ENCODE results near the gene TNFSF8. TPM values are rescaled to one million over a fixed set of nuclear protein-coding genes. Genes with fewer than 3 reads are reported as not detected.

The TNFSF8 gene
- total RNA-seq, 2 donors from 2014 or later = 0.88 to 0.91 TPM

DNA sequence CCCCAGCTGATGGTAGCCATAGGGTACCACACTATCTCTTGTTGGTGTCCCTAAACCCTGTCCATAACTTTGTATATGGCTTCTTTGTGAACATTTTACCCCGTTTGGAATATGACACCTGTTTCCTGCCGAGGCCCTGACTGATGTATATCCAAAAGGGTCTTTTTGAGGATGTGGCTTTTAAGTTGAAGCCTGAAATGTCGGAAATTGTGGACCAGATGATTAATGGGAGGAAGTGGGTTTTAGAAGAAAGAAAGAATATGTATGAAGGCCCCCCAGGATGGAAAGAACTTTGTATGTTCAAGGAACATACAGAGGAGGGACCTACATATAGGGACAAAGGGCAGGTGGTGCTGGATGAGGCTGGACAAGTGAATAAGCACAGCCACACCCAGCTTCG, 16.7 kb upstream of the TNFSF8 start:
- no peaks in the 10 kb centered on the region for H3K9me3 ChIP-seq
- no peaks in the 10 kb centered on the region for H3K27me3 ChIP-seq
- intact Hi-C loops (cut with DNase I) = no loop called here
- H3K36me3 ChIP-seq = no peaks in the 10 kb centered on the region
- H3K27ac ChIP-seq = no peak overlapping the region
- no peak overlapping the region for H3K4me3 ChIP-seq
- DNase-seq = no peak
- H3K4me1 ChIP-seq = no peaks in the 10 kb centered on the region
- H3K9ac ChIP-seq (ENCODE audit: low read depth in 2 of 2, low read length in 2 of 2) = no peak overlapping the region
- TF ChIP-seq, protein P1, sequence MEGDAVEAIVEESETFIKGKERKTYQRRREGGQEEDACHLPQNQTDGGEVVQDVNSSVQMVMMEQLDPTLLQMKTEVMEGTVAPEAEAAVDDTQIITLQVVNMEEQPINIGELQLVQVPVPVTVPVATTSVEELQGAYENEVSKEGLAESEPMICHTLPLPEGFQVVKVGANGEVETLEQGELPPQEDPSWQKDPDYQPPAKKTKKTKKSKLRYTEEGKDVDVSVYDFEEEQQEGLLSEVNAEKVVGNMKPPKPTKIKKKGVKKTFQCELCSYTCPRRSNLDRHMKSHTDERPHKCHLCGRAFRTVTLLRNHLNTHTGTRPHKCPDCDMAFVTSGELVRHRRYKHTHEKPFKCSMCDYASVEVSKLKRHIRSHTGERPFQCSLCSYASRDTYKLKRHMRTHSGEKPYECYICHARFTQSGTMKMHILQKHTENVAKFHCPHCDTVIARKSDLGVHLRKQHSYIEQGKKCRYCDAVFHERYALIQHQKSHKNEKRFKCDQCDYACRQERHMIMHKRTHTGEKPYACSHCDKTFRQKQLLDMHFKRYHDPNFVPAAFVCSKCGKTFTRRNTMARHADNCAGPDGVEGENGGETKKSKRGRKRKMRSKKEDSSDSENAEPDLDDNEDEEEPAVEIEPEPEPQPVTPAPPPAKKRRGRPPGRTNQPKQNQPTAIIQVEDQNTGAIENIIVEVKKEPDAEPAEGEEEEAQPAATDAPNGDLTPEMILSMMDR (IDR thresholded peaks at IDR 0.05) = no peak

DNA sequence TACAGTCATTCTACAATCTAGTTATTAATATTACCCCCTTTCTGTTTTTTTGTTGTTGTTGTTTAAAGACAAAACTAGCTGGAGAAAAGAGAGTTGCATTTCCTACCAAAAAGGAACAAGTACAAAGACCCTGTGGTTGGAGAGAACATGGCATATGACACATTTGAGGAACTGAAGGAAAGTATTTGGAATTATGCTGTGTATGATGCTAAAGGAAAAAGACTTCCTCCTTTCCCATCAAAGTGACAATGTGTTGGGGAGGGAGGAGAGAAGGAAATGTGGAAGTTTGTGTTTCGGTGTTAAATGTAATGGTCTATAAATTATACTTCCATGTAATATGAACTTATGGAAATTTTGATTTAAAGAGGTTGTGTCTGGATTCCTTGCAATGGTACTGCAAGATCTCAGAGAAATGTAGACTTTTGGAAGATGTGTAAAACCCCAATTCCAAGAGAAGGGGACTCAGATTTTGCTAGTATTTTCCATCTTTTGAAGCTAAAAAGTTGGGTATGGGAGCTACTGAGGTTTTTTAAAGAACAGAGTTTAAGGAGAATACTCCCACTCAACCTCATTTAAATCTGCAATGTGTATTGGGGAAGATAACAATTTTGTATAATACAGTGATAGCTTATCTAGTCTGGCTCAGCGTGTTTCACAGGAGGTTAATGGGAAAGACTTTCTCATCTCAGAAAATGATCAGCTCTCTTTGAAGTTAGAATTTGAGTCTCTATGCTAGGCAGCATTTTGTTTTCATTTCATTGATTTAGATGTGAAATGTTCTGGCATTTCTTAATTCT, 15.4 kb upstream of the TNFSF8 start:
- H3K36me3 ChIP-seq = no peaks in the 10 kb centered on the region
- intact Hi-C loops (cut with DNase I) = no loop called here
- no peaks in the 10 kb centered on the region for H3K27me3 ChIP-seq
- no peak overlapping the region for H3K27ac ChIP-seq
- no peaks in the 10 kb centered on the region for H3K9me3 ChIP-seq
- TF ChIP-seq, protein P1 (IDR thresholded peaks at IDR 0.05) = no peak
- H3K4me3 ChIP-seq = no peak overlapping the region
- no peak for DNase-seq
- no peak overlapping the region for H3K9ac ChIP-seq (ENCODE audit: low read depth in 2 of 2, low read length in 2 of 2)
- H3K4me1 ChIP-seq = no peaks in the 10 kb centered on the region

DNA sequence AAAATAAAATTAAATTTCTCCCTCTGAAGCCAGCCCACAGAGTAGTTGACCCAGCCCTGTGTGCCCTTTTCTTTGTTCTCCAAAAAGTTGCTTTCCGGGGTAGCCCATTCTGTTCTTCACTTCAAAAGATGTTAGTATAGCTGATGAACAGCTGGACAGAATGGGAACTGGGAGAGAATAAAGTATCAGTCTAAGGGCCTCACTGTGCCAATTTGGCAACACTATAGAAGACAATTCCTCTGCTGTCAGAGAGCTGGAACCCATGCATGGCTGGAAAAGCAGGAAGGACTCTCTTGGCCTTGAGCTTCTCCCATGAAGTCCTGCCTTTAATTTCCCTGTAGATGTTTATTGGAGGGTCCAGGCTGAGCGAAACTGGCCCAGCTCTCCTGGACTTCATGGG, 11.0 kb upstream of the TNFSF8 start:
- intact Hi-C loops (cut with DNase I) = no loop called here
- no peaks in the 10 kb centered on the region for H3K4me1 ChIP-seq
- H3K27me3 ChIP-seq = no peaks in the 10 kb centered on the region
- H3K27ac ChIP-seq = no peak overlapping the region
- no peak overlapping the region for H3K9ac ChIP-seq (ENCODE audit: low read depth in 2 of 2, low read length in 2 of 2)
- no peaks in the 10 kb centered on the region for H3K36me3 ChIP-seq
- H3K9me3 ChIP-seq = no peaks in the 10 kb centered on the region
- TF ChIP-seq, protein P1 (IDR thresholded peaks at IDR 0.05) = no peak
- DNase-seq = no peak
- H3K4me3 ChIP-seq = no peak overlapping the region

DNA sequence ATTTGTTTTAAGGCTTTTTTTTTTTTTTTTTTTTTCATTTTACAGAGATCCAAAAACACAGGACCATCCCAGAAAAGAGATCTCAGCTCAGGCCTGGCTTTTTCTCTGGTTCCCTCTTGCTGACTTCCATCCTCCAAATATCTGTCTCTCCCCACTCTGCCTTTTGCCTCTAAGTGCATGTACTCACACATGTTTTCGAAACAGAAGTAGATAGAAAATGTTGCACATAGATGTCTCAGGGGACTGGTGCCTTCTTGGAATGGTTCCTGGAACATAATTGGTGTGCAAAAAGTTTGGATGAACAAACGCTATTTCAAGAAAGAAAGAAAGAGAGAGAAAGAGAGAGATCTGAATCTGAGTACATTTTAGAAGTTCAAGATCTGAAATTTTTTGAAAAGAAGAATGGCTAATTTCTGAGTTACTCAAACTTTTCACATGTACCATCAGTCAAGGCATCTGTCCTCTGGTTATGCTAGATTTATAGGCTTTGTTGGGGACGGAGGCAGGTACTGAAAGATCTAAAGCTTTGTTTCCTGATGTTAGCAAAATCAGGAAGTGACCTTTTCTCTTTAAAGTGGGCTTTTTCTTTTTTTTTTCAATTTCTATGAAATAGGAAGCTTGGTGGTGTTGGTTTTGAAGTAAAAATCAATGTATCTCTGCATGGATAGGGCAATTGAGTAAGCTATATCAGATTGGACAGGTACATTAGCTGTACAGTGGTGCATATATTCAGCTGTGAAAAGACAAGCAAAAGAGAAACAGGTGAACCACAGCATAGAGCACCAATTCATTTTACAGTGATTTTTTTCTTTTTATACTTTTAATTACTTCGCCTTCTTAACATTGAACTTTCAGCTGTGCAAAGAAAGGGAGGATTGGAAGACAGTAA, 8.5 kb upstream of the TNFSF8 start:
- intact Hi-C loops (cut with DNase I) = no loop called here
- Histone ChIP-seq H3K9me3 (no peaks in the 10 kb centered on the region), H3K36me3 (no peaks in the 10 kb centered on the region), H3K27ac (no peak overlapping the region), H3K4me1 (no peaks in the 10 kb centered on the region), H3K4me3 (no peak overlapping the region), H3K27me3 (no peaks in the 10 kb centered on the region), H3K9ac (ENCODE audit: low read depth in 2 of 2, low read length in 2 of 2) (no peak overlapping the region)
- TF ChIP-seq, protein P1 (IDR thresholded peaks at IDR 0.05) = no peak
- no peak for DNase-seq

DNA sequence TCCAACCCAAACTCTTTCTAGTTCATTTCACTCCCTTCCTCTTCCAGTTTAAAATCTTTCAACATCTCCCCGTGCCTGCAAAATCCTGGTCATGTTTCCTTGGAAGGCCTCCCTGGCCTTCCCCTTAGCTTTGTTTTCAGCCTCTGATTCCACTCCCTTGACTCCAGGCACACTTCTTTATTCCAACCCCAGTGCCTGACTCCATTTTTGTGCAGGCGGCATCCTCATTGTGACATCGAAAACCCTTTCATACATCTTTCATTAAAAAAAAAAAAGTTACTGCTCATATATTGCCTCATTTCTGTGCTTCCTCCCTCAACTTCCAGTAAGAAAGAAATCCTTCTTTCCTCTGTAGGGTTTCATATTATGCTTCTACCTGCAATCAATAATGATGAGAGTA, 7.1 kb upstream of the TNFSF8 start:
- TF ChIP-seq, protein P1 (IDR thresholded peaks at IDR 0.05) = no peak
- no peak overlapping the region for H3K9ac ChIP-seq (ENCODE audit: low read depth in 2 of 2, low read length in 2 of 2)
- H3K27ac ChIP-seq = no peak overlapping the region
- no peaks in the 10 kb centered on the region for H3K36me3 ChIP-seq
- H3K27me3 ChIP-seq = no peaks in the 10 kb centered on the region
- intact Hi-C loops (cut with DNase I) = no loop called here
- no peaks in the 10 kb centered on the region for H3K4me1 ChIP-seq
- no peaks in the 10 kb centered on the region for H3K9me3 ChIP-seq
- DNase-seq = no peak
- H3K4me3 ChIP-seq = no peak overlapping the region

Measured in colonic mucosa (tissue), 4 donors.